Retinal pigment epithelial cell (primary cell): ENCODE measurements around the gene B4GALT2.

Experiments
- DNase-seq: peaks from one replicate; pipeline ENCODE4 v3.0.0-alpha.2; 2010; ENCODE audit warnings: low read depth
- H3K4me3 ChIP-seq: 2 replicates; pipeline ENCODE4 v1.5.1; 2011; ENCODE audit warnings: mild to moderate bottlenecking, low read length, control low read depth, moderate library complexity
- TF ChIP-seq, protein P1 (sequence below): conservative IDR thresholded peaks from 2 replicates; pipeline ENCODE4 v1.5.1; 2011; ENCODE audit warnings: low read depth, low read length, control low read depth, inconsistent platforms

Gene B4GALT2

DNA sequence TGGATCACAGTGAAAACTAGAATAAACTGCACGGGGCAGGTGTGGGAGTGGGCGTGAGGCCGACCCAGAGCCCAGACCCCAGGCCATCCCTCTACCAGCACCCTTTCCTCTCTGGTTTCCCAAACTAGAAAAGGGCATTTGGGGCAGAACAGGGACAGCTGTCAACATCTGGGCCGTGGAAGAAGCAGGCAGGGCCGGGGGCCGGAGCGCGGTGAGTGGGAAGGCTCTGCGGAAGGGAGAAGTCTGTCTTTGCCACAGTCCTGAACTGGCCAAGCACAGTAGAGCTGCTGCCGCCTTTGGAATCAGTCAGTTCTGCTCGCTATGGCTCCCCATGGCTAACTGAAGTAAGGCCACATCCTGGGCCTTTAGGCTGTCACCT is 19.0 kb downstream of the B4GALT2 start:
- no peak overlapping the region for H3K4me3 ChIP-seq
- TF ChIP-seq, protein P1, sequence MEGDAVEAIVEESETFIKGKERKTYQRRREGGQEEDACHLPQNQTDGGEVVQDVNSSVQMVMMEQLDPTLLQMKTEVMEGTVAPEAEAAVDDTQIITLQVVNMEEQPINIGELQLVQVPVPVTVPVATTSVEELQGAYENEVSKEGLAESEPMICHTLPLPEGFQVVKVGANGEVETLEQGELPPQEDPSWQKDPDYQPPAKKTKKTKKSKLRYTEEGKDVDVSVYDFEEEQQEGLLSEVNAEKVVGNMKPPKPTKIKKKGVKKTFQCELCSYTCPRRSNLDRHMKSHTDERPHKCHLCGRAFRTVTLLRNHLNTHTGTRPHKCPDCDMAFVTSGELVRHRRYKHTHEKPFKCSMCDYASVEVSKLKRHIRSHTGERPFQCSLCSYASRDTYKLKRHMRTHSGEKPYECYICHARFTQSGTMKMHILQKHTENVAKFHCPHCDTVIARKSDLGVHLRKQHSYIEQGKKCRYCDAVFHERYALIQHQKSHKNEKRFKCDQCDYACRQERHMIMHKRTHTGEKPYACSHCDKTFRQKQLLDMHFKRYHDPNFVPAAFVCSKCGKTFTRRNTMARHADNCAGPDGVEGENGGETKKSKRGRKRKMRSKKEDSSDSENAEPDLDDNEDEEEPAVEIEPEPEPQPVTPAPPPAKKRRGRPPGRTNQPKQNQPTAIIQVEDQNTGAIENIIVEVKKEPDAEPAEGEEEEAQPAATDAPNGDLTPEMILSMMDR: no peak
- DNase-seq: no peak

DNA sequence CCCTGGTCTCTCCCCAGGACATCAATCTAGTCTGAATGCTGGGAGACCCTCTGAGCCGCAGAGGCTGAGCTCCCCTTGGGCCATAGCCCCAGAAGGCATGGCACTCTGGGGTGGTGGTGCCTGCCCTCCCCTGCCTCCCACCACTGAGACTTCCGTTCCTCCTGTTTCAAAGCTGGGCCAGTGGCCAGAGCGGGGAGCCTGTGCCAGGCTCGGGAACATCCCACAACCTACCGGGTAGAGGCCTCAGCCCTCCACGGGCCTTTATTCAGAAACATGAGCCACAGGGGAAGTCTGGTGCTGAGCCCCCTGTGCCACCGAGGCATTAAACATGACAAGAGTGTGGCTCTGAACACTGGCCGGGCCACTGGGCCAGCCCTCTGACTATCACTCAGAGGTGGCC is 20.4 kb downstream of the B4GALT2 start:
- no peak overlapping the region for H3K4me3 ChIP-seq
- TF ChIP-seq, protein P1: no peak
- no peak for DNase-seq

DNA sequence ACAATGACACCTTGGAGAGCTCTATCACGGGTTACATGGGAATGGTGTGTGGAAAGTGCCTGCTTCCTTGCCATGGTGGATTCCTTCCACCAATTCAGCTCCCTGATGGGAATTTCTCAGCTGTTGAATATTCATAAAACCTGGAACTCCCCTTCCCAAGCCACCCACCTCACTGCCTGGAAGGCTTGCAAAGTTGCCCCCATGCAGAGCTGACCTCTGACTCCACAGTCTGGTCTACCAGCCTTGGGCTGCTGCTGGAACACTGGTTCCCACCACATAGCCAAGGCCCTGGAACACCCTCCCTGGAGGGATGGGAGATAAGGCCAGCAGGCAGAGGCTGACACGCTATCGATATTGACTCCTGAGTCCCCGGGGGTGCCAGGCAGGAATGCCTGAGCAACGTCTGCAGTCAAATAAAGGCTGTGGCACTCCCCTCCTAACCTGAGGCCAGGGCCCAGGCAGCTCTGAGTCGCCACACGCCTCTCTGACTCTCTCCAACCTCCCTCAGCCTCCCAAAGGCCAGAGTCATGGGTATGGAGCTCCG is 21.2 kb downstream of the B4GALT2 start:
- no peak for DNase-seq
- TF ChIP-seq, protein P1: no peak
- H3K4me3 ChIP-seq: no peak overlapping the region

DNA sequence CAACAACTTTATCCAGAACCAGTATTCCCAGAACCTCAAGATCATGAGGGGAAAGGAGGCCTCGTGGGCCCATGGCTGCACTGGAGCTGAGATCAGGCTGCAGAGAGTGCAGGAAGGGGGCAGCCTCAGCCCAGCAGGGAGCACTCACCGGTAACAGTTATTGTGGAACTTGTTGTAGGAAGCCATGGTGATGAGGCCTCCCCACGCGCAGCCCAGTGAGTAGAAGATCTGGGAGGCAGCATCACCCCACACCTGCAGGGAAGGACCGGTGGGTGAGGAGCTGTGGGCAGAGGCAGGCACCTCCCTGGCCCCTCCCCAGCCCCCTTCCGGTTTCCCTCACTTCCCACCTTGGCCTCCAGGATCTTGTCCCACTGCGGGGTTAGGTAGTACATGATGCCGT is 23.2 kb downstream of the B4GALT2 start:
- TF ChIP-seq, protein P1: no peak
- H3K4me3 ChIP-seq: no peak overlapping the region
- no peak for DNase-seq

DNA sequence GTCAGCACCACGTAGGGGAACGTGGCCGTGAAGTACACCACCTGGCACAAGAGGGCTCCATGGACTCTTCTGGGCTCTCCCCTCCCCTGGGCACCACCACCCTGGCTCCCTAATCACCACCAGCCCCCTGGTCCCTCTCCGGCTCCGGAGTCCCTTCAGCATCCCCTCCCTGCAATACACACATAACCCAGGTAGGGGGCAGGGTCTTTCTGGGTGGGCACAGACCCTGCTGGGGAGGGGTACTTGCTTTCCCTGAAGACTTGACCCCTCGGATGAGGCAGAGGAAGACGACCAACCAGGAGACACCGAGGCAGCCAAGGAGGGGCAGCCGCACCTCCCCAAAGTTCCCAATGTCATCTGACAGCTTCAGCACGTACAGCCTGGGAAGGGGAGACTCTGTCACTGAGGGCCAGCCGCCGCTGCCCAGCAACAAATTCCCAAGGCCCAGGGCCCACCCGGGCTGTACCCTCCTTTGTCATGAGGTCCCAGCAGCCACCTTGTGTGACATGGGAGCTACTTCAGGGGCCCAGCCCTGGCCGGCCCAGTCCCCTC is 23.7 kb downstream of the B4GALT2 start:
- H3K4me3 ChIP-seq: no peak overlapping the region
- TF ChIP-seq, protein P1: peak; percentile 44
- DNase-seq: no peak

DNA sequence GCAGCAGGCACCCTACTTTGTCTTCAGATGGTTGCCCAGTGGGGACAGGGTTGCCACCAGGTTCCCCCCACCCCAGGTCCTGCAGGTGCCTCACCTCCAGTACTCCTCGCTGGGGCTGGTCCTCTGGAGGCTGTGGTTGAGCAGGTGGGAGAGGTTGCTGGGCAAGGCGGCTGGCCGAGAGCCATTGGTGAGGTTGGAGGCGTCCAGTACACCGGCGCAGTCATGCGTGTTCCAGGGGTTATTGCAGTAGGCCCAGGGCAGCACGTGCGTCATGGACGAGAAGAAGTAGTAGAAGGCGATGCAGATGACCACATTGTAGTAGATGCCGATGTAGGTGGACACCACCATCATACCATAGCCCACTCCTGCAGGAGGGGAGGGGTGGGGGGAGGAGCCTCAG is 29.2 kb downstream of the B4GALT2 start:
- H3K4me3 ChIP-seq: no peak overlapping the region
- no peak for DNase-seq
- TF ChIP-seq, protein P1: no peak

DNA sequence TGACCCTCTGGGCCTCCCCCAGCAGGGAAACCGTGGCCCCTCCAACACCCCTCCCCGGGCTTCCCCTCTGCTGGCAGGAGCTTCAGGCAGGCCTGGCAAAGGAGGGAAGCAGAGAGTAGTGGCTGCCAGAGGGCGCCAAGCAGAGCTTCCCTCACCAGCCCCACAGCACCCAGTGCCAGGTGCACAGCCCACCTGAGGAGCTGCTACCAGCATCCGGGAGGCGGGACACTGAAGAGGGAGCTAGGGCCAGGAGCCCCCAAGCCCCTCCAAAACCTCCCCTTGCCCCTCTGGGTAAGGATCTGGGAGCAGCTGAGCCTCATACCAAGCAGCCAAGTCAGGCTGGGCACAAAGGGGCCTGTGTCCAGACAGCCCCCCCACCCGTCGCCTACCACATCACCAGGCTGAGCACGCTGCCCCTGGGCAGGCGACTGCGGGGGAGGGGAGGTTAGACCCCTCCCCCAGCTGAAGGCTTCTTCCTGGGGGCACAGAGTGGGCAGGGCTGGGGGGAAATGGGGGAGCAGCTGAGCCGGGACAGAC is 32.0 kb downstream of the B4GALT2 start:
- H3K4me3 ChIP-seq: no peak overlapping the region
- no peak for DNase-seq
- TF ChIP-seq, protein P1: no peak
